SK-N-SH (cell line): ENCODE data around the gene MTCL3.

Experiments used
- CTCF ChIA-PET: fragments of 300-600, 350-600 bp; formaldehyde crosslinking; extraction: SDS; loops from one replicate; lab custom pipeline; 2021; lab: Yijun Ruan, JAX
- POLR2A ChIA-PET: fragments of 350-600 bp; sonication (Branson Sonifier 250); formaldehyde crosslinking; extraction: SDS; loops from one replicate; lab custom pipeline; 2020; ENCODE audit warnings: antibody characterized with exemption, inconsistent platforms; lab: Yijun Ruan, JAX
- DNase-seq: peaks from one replicate; pipeline ENCODE4 v3.0.0; 2012
- H2AFZ ChIP-seq: fragments of 200-600 bp; sonication (generic); 2 replicates; pipeline ENCODE4 v1.8.1; 2016; ENCODE audit warnings: antibody characterized with exemption, mild to moderate bottlenecking, low read depth
- H3F3A ChIP-seq: fragments of 200-600 bp; sonication (generic); replicated peaks from 2 replicates; pipeline ENCODE3; 2016; ENCODE audit warnings: antibody characterized with exemption, mild to moderate bottlenecking; ENCODE audit not compliant: insufficient read depth
- H3K27ac ChIP-seq, 2 experiments: fragments of 200-500 bp in 1 of 2; fragments of 200-600 bp in 1 of 2; sonication (Bioruptor generic) in 1 of 2; sonication (generic), shearing (Covaris generic) in 1 of 2; 2 replicates each; pipeline versions ENCODE4 v1.5.1 to v1.6.1; 2014 to 2016; ENCODE audit warnings: low read depth in 2 of 2, inconsistent platforms in 1 of 2, low read length in 1 of 2, mild to moderate bottlenecking in 1 of 2, mixed read lengths in 1 of 2
- H3K27me3 ChIP-seq: fragments of 200-600 bp; sonication (generic), shearing (Covaris generic); 2 replicates; pipeline ENCODE4 v1.6.1; 2016; ENCODE audit warnings: mixed run types; ENCODE audit not compliant: insufficient read depth
- H3K36me3 ChIP-seq, 2 experiments: fragments of 200-500 bp in 1 of 2; fragments of 200-600 bp in 1 of 2; sonication (Bioruptor generic) in 1 of 2; sonication (generic) in 1 of 2; replicated peaks in 1 of 2; 2 replicates each; pipeline versions ENCODE3 to v1.5.1; 2014 to 2016; ENCODE audit warnings: low read length in 1 of 2, mild to moderate bottlenecking in 1 of 2; ENCODE audit not compliant: insufficient read depth in 2 of 2, control insufficient read depth in 1 of 2
- H3K4me1 ChIP-seq, 2 experiments: fragments of 200-500 bp in 1 of 2; fragments of 200-600 bp in 1 of 2; sonication (Bioruptor generic) in 1 of 2; sonication (generic), shearing (Covaris generic) in 1 of 2; 2 replicates each; pipeline versions ENCODE4 v1.5.1 to v1.6.1; 2014 to 2016; ENCODE audit warnings: low read depth in 1 of 2, low read length in 1 of 2, mixed run types in 1 of 2; ENCODE audit not compliant: insufficient read depth in 2 of 2, control insufficient read depth in 1 of 2
- H3K4me2 ChIP-seq: fragments of 200-600 bp; sonication (generic), shearing (Covaris generic); 2 replicates; pipeline ENCODE4 v1.6.1; 2017; ENCODE audit warnings: mixed run types
- H3K4me3 ChIP-seq, 2 experiments: fragments of 200-500 bp in 1 of 2; fragments of 200-600 bp in 1 of 2; sonication (Bioruptor generic) in 1 of 2; sonication (generic), shearing (Covaris generic) in 1 of 2; 2 replicates each; pipeline versions ENCODE4 v1.5.1 to v1.8.1; 2014 to 2016; ENCODE audit warnings: low read depth in 2 of 2, inconsistent platforms in 1 of 2, low read length in 1 of 2, mild to moderate bottlenecking in 1 of 2, mixed read lengths in 1 of 2, moderate library complexity in 1 of 2
- H3K79me2 ChIP-seq: fragments of 200-600 bp; sonication (generic); 2 replicates; pipeline ENCODE4 v1.8.1; 2017; ENCODE audit warnings: mild to moderate bottlenecking; ENCODE audit not compliant: insufficient read depth
- H3K9ac ChIP-seq: fragments of 200-600 bp; sonication (generic); 2 replicates; pipeline ENCODE4 v1.6.1; 2017; ENCODE audit warnings: mixed run types
- H3K9me2 ChIP-seq: fragments of 200-600 bp; sonication (generic); 2 replicates; pipeline ENCODE4 v1.6.1; 2017; ENCODE audit warnings: mixed run types
- H3K9me3 ChIP-seq: fragments of 200-600 bp; sonication (generic); 2 replicates; pipeline ENCODE4 v1.6.1; 2017; ENCODE audit warnings: mixed run types, mild to moderate bottlenecking, moderate library complexity
- H4K20me1 ChIP-seq: fragments of 200-600 bp; sonication (generic); 2 replicates; pipeline ENCODE4 v1.6.1; 2017; ENCODE audit warnings: mild to moderate bottlenecking, mixed run types; ENCODE audit not compliant: insufficient read depth
- CTCF ChIP-seq: fragments of 200-600 bp; sonication (generic); IDR thresholded peaks from 2 replicates; pipeline ENCODE4 v1.6.1; 2017; ENCODE audit warnings: antibody characterized with exemption, mild to moderate bottlenecking, moderate library complexity
- GATA2 ChIP-seq: sonication (generic); formaldehyde crosslinking; IDR thresholded peaks from 2 replicates; pipeline ENCODE4 v1.5.0; 2020; ENCODE audit warnings: mild to moderate bottlenecking, missing genetic modification reagents
- RAD21 ChIP-seq: IDR thresholded peaks from 2 replicates; pipeline ENCODE4 v1.6.1; 2012; ENCODE audit warnings: mild to moderate bottlenecking, low read length
- RFX5 ChIP-seq: IDR thresholded peaks from 2 replicates; pipeline ENCODE4 v1.6.1; 2012; ENCODE audit warnings: mild to moderate bottlenecking, improper control_type of control experiment, low read length
- TEAD4 ChIP-seq: IDR thresholded peaks from 2 replicates; pipeline ENCODE4 v1.4.0; 2012; ENCODE audit warnings: mild to moderate bottlenecking, borderline replicate concordance; ENCODE audit not compliant: insufficient read depth
- WGBS: methylation state at CpG from one replicate; pipeline ENCODE4 v1.1.6; 2017; ENCODE audit warnings: low lambda C conversion rate; 5-methylcytosine and 5-hydroxymethylcytosine counted together

Gene MTCL3

GRCh38 chr6:127547904-127548649, 28.9 kb upstream of the MTCL3 start:
- H3K4me2 ChIP-seq = no peak overlapping the region
- CTCF ChIA-PET = interaction anchor here (0.6 to 3.1 kb wide), 17 partner anchors 9 to 361 kb away, joined by 3 to 11 read pairs (median 5); partner anchors contain the start of gene KIAA0408
- POLR2A ChIA-PET = no interaction called here
- H3K36me3 ChIP-seq = no peaks in the 10 kb centered on the region
- H4K20me1 ChIP-seq = no peaks in the 10 kb centered on the region
- H3K27ac ChIP-seq = no peak overlapping the region
- 53% methylated on average over 2 of the region's 2 CpGs for WGBS
- peak; percentile 43 for TF ChIP-seq CTCF
- no peak for TF ChIP-seq GATA2 (CRISPR knock-in tag)
- peak; percentile 32 for TF ChIP-seq RAD21
- H3K4me3 ChIP-seq = no peak overlapping the region
- no peaks in the 10 kb centered on the region for H3K9me2 ChIP-seq
- H3K27me3 ChIP-seq = no peaks in the 10 kb centered on the region
- peaks cover 5% of the 10 kb centered on the region for H3F3A ChIP-seq
- no peak for DNase-seq
- no peaks in the 10 kb centered on the region for H3K9me3 ChIP-seq
- H3K79me2 ChIP-seq = no peaks in the 10 kb centered on the region
- H3K4me1 ChIP-seq = no peaks in the 10 kb centered on the region
- H2AFZ ChIP-seq = no peak overlapping the region
- H3K9ac ChIP-seq = no peak overlapping the region

GRCh38 chr6:127547215-127547614, 28.1 kb upstream of the MTCL3 start:
- H3K9me3 ChIP-seq = no peaks in the 10 kb centered on the region
- no peaks in the 10 kb centered on the region for H3K9me2 ChIP-seq
- no peak overlapping the region for H2AFZ ChIP-seq
- H3K4me3 ChIP-seq = no peak overlapping the region
- DNase-seq = no peak
- no peaks in the 10 kb centered on the region for H3K36me3 ChIP-seq
- H3K79me2 ChIP-seq = no peaks in the 10 kb centered on the region
- H3K4me1 ChIP-seq = no peaks in the 10 kb centered on the region
- 0% methylated on average over 1 of the region's 1 CpG for WGBS
- no peaks in the 10 kb centered on the region for H3K27me3 ChIP-seq
- CTCF ChIA-PET = interaction anchor here (1.0 to 3.1 kb wide), 10 partner anchors 9 to 95 kb away, joined by 3 to 10 read pairs (median 4); partner anchors contain the start of gene KIAA0408
- no peaks in the 10 kb centered on the region for H4K20me1 ChIP-seq
- H3K27ac ChIP-seq = no peak overlapping the region
- H3F3A ChIP-seq = peaks cover 5% of the 10 kb centered on the region
- H3K9ac ChIP-seq = no peak overlapping the region
- no peak overlapping the region for H3K4me2 ChIP-seq
- no peak for TF ChIP-seq RFX5
- TF ChIP-seq TEAD4 = no peak
- TF ChIP-seq CTCF = peak; percentile 43
- POLR2A ChIA-PET = no interaction called here
